Fibroblast of lung (primary cell): ENCODE measurements around the gene GSE1. TPM values are rescaled to one million over a fixed set of nuclear protein-coding genes. Genes with fewer than 3 reads are reported as not detected.

Experiments
- DNase-seq, 2 donors: peaks; one replicate each; pipeline versions ENCODE4 v3.0.0 to v3.0.0-alpha.2; 2010; ENCODE audit warnings: low read depth in 2 of 2
- H2AFZ ChIP-seq: 2 replicates; pipeline ENCODE4 v1.5.1; 2012; ENCODE audit warnings: low read length, control low read depth, inconsistent platforms
- H3K27ac ChIP-seq: 2 replicates; pipeline ENCODE4 v1.5.1; 2011; ENCODE audit warnings: low read length, control low read depth; ENCODE audit not compliant: insufficient read depth
- H3K27me3 ChIP-seq: 2 replicates; pipeline ENCODE4 v1.5.1; 2011; ENCODE audit warnings: mild to moderate bottlenecking, low read length; ENCODE audit not compliant: control insufficient read depth, insufficient read depth
- H3K36me3 ChIP-seq: 2 replicates; pipeline ENCODE4 v1.5.1; 2011; ENCODE audit warnings: low read length; ENCODE audit not compliant: control insufficient read depth, insufficient read depth
- H3K4me1 ChIP-seq: 2 replicates; pipeline ENCODE4 v1.5.1; 2011; ENCODE audit warnings: low read length; ENCODE audit not compliant: control insufficient read depth, insufficient read depth; ENCODE audit errors: extremely low read depth
- H3K4me2 ChIP-seq: 2 replicates; pipeline ENCODE4 v1.5.1; 2011; ENCODE audit warnings: low read length, control low read depth; ENCODE audit not compliant: insufficient read depth; ENCODE audit errors: extremely low read depth
- H3K4me3 ChIP-seq, 4 experiments: fragments of 200-600 bp in 1 of 4; sonication (generic) in 1 of 4; replicated peaks in 1 of 4; 2 replicates each; pipeline ENCODE4 v1.5.1; 2011 to 2016; ENCODE audit warnings: low read length in 4 of 4, low read depth in 3 of 4, mild to moderate bottlenecking in 3 of 4, control low read depth in 2 of 4, inconsistent platforms in 1 of 4, mixed read lengths in 1 of 4; ENCODE audit not compliant: insufficient read depth in 1 of 4; ENCODE audit errors: control extremely low read depth in 1 of 4
- H3K79me2 ChIP-seq: 2 replicates; pipeline ENCODE4 v1.5.1; 2012; ENCODE audit warnings: mild to moderate bottlenecking, low read length, inconsistent platforms; ENCODE audit not compliant: control insufficient read depth, insufficient read depth
- H3K9ac ChIP-seq: 2 replicates; pipeline ENCODE4 v1.5.1; 2011; ENCODE audit warnings: mild to moderate bottlenecking, low read length, control low read depth; ENCODE audit not compliant: insufficient read depth
- H3K9me3 ChIP-seq: 2 replicates; pipeline ENCODE4 v1.5.1; 2012; ENCODE audit warnings: low read depth, low read length; ENCODE audit not compliant: control insufficient read depth, insufficient read depth
- H4K20me1 ChIP-seq: 2 replicates; pipeline ENCODE4 v1.5.1; 2011; ENCODE audit warnings: low read length; ENCODE audit not compliant: control insufficient read depth, insufficient read depth; ENCODE audit errors: extremely low read depth
- EZH2 ChIP-seq: IDR thresholded peaks from 2 replicates; pipeline ENCODE4 v1.5.1; 2012; ENCODE audit warnings: low read length, control low read depth, mild to moderate bottlenecking; ENCODE audit errors: missing control alignments
- polyA plus RNA-seq, 2 donors: library from polyadenylated mRNA; depleted of rRNA in 1 of 2; stranded (reverse) in 1 of 2; unstranded in 1 of 2; fragments of >200 nt; gene quantifications; 2 replicates each; pipeline ENCODE4 v1.2.1, GENCODE V29; 2011 to 2012; ENCODE audit warnings: missing spikeins in 1 of 2
- total RNA-seq: library from RNA; depleted of rRNA; stranded (reverse); fragments of >200 nt; gene quantifications from 2 replicates; pipeline ENCODE4 v1.2.1, GENCODE V29; 2014
- TF ChIP-seq, protein P1 (sequence below), 2 donors: IDR thresholded peaks in 1 of 2; conservative IDR thresholded peaks in 1 of 2; 1 replicate in 1 of 2; 2 replicates in 1 of 2; pipeline ENCODE4 v1.5.1; 2011 to 2012; ENCODE audit warnings: low read length in 2 of 2, control low read depth in 1 of 2, inconsistent platforms in 1 of 2, low read depth in 1 of 2, mild to moderate bottlenecking in 1 of 2

GSE1 gene
- total and polyA plus RNA-seq, 2 donors (not counting 1 experiment from before 2014, with no cell fraction given), result 11.0 to 35.7 TPM

GRCh38 chr16:85724936-85725335 is 111.8 kb downstream of the GSE1 start:
- Histone ChIP-seq H2AFZ (no peak overlapping the region), H3K4me1 (no peaks in the 10 kb centered on the region), H3K9me3 (no peaks in the 10 kb centered on the region), H4K20me1 (no peaks in the 10 kb centered on the region), H3K27ac (no peak overlapping the region), H3K4me2 (no peak overlapping the region), H3K9ac (no peak overlapping the region), H3K79me2 (no peaks in the 10 kb centered on the region), H3K36me3 (peaks cover 2% of the 10 kb centered on the region), H3K27me3 (no peaks in the 10 kb centered on the region), H3K4me3 (no peak overlapping the region)
- no peak for TF ChIP-seq EZH2
- TF ChIP-seq, protein P1, sequence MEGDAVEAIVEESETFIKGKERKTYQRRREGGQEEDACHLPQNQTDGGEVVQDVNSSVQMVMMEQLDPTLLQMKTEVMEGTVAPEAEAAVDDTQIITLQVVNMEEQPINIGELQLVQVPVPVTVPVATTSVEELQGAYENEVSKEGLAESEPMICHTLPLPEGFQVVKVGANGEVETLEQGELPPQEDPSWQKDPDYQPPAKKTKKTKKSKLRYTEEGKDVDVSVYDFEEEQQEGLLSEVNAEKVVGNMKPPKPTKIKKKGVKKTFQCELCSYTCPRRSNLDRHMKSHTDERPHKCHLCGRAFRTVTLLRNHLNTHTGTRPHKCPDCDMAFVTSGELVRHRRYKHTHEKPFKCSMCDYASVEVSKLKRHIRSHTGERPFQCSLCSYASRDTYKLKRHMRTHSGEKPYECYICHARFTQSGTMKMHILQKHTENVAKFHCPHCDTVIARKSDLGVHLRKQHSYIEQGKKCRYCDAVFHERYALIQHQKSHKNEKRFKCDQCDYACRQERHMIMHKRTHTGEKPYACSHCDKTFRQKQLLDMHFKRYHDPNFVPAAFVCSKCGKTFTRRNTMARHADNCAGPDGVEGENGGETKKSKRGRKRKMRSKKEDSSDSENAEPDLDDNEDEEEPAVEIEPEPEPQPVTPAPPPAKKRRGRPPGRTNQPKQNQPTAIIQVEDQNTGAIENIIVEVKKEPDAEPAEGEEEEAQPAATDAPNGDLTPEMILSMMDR (conservative IDR thresholded peaks at IDR 0.05 in 1 of 2, IDR thresholded peaks at IDR 0.05 in 1 of 2; ENCODE audit: low read depth in 1 of 2, low read length in 2 of 2), result no peak
- DNase-seq, result no peak

Other genes starting within 250 kb of the GSE1 start
- 0.26 and 1.8 TPM in 2 replicates for gene GINS2, start 75.6 kb downstream of the GSE1 start, total RNA-seq
- gene GINS2, start 75.6 kb downstream of the GSE1 start, polyA plus RNA-seq, result 5.5 and 18.3 TPM in 2 replicates
- 5.4 and 6.4 TPM in 2 replicates for gene C16orf74, start 137.8 kb downstream of the GSE1 start, total RNA-seq
- 3.2 and 4.6 TPM in 2 replicates for gene C16orf74, start 137.8 kb downstream of the GSE1 start, polyA plus RNA-seq
- 22.6 and 25.1 TPM in 2 replicates for gene EMC8, start 186.2 kb downstream of the GSE1 start, total RNA-seq
- 25.9 and 35.1 TPM in 2 replicates for gene EMC8, start 186.2 kb downstream of the GSE1 start, polyA plus RNA-seq
- 442 and 484 TPM in 2 replicates for gene COX4I1, start 186.4 kb downstream of the GSE1 start, total RNA-seq
- gene COX4I1, start 186.4 kb downstream of the GSE1 start, polyA plus RNA-seq, result 597 and 653 TPM in 2 replicates